ENCODE data around the gene MOB3A.

MOB3A gene

GRCh38 chr19:2046046-2046907 is 49.8 kb downstream of the MOB3A start:
- no peak overlapping the region for H3K4me3 ChIP-seq (ENCODE audit: low read length)
- DNase-seq (ENCODE audit: low read depth): no peak
- no peak for TF ChIP-seq CTCF (conservative IDR thresholded peaks at IDR 0.05; ENCODE audit: low read depth, low read length)

GRCh38 chr19:2045501-2046045 is 50.6 kb downstream of the MOB3A start:
- no peak overlapping the region for H3K4me3 ChIP-seq (ENCODE audit: low read length)
- TF ChIP-seq CTCF (conservative IDR thresholded peaks at IDR 0.05; ENCODE audit: low read depth, low read length): no peak
- no peak for DNase-seq (ENCODE audit: low read depth)

- no peak overlapping the region for H3K4me3 ChIP-seq (ENCODE audit: low read length)
- no peak for DNase-seq (ENCODE audit: low read depth)
- no peak for TF ChIP-seq CTCF (conservative IDR thresholded peaks at IDR 0.05; ENCODE audit: low read depth, low read length)
Observed at GRCh38 chr19:2044709-2045500, 51.2 kb downstream of the MOB3A start.

- peak; percentile 8 for TF ChIP-seq CTCF (conservative IDR thresholded peaks at IDR 0.05; ENCODE audit: low read depth, low read length)
- H3K4me3 ChIP-seq (ENCODE audit: low read length): no peak overlapping the region
- DNase-seq (ENCODE audit: low read depth): no peak
Observed at GRCh38 chr19:2043961-2044708, 52.0 kb downstream of the MOB3A start.

GRCh38 chr19:2043251-2043641 is 52.9 kb downstream of the MOB3A start:
- H3K4me3 ChIP-seq (ENCODE audit: low read length): no peak overlapping the region
- no peak for TF ChIP-seq CTCF (conservative IDR thresholded peaks at IDR 0.05; ENCODE audit: low read depth, low read length)
- DNase-seq (ENCODE audit: low read depth): no peak

GRCh38 chr19:2042485-2043250 is 53.5 kb downstream of the MOB3A start:
- H3K4me3 ChIP-seq (ENCODE audit: low read length): no peak overlapping the region
- no peak for TF ChIP-seq CTCF (conservative IDR thresholded peaks at IDR 0.05; ENCODE audit: low read depth, low read length)
- no peak for DNase-seq (ENCODE audit: low read depth)
